ENCODE results near the gene CCDC183.
A peak's percentile ranks its signal among the peaks of the same experiment; 100 is the strongest.

DNA sequence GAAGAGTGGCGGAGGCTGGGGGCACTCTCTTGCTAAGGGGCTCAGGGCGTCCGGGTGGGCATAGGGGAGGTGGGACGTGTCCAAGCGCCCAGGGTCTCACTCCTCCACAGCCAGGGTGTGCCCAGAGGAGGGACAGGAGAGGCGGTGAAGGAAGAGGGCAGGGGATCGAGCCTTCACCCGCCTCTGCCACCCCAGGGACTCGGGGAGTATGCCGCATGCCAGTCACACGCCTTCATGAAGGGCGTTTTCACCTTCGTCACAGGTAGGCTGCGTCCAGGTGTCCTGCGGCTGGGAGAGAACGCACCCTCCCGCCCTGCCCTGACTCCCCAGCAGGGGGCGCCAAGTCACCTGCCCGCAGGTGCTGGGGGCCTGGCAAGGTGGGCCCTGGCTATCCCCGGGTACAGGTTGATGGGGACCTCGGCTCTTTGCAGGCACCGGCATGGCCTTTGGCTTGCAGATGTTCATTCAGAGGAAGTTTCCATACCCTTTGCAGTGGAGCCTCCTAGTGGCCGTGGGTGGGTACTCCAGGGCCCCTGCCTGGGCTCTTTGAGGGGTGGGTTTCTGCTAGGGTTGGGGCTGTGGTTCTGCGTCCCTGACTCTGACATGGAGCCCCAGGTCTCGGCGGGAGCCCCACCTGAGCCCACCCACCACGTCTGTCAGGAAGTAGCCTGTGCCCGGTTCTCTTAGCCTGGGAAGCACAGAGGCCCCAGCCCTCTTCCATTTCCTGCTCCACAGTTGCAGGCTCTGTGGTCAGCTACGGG is 4.4 kb upstream of the CCDC183 start:
- TF ChIP-seq CTCF (conservative IDR thresholded peaks at IDR 0.05; ENCODE audit: low read length) (peak; percentile 99), EZH2phosphoT487 (IDR thresholded peaks at IDR 0.05; ENCODE audit: borderline replicate concordance) (no peak)
